ENCODE data around the gene TOMM5. TPM values are rescaled to one million over a fixed set of nuclear protein-coding genes. Genes with fewer than 3 reads are reported as not detected.

Gene TOMM5
- total RNA-seq, 4 donors from 2014 or later = 44.3 to 82.1 (median 76.0) TPM

- Histone ChIP-seq H3K4me1 (peaks cover 18% of the 10 kb centered on the region), H3K36me3 (no peaks in the 10 kb centered on the region), H3K27me3 (no peaks in the 10 kb centered on the region), H3K27ac (no peak overlapping the region), H3K4me3 (no peak overlapping the region), H3K9me3 (no peaks in the 10 kb centered on the region)
- no peak for DNase-seq (ENCODE audit: low spot score in 2 of 2)
- 60% methylated on average over 2 of the region's 2 CpGs for WGBS
- TF ChIP-seq CTCF (IDR thresholded peaks at IDR 0.05) = no peak
- no peak for TF ChIP-seq POLR2AphosphoS5 (IDR thresholded peaks at IDR 0.05)
These were observed 4.1 kb upstream of the TOMM5 start for GRCh38 chr9:37596504-37596903.

GRCh38 chr9:37593883-37594448, 1.6 kb upstream of the TOMM5 start:
- Histone ChIP-seq H3K36me3 (no peaks in the 10 kb centered on the region), H3K9me3 (no peaks in the 10 kb centered on the region), H3K27ac (no peak overlapping the region), H3K4me3 (no peak overlapping the region), H3K4me1 (peaks cover 36% of the 10 kb centered on the region), H3K27me3 (no peaks in the 10 kb centered on the region)
- no peak for DNase-seq (ENCODE audit: low spot score in 2 of 2)
- no peak for TF ChIP-seq POLR2A (IDR thresholded peaks at IDR 0.05)
- no peak for TF ChIP-seq EP300 (IDR thresholded peaks at IDR 0.05)
- TF ChIP-seq POLR2AphosphoS5 (IDR thresholded peaks at IDR 0.05) = no peak
- TF ChIP-seq CTCF (IDR thresholded peaks at IDR 0.05) = no peak
- WGBS = 75% methylated on average over 6 of the region's 6 CpGs

GRCh38 chr9:37587521-37587920, 4.9 kb downstream of the TOMM5 start:
- WGBS = 76% methylated on average over 4 of the region's 4 CpGs
- peaks cover 27% of the 10 kb centered on the region for H3K4me1 ChIP-seq
- H3K36me3 ChIP-seq = peaks cover 57% of the 10 kb centered on the region
- H3K4me3 ChIP-seq = no peak overlapping the region
- no peaks in the 10 kb centered on the region for H3K9me3 ChIP-seq
- no peaks in the 10 kb centered on the region for H3K27me3 ChIP-seq
- no peak for TF ChIP-seq EP300 (IDR thresholded peaks at IDR 0.05)
- no peak for TF ChIP-seq POLR2AphosphoS5 (IDR thresholded peaks at IDR 0.05)
- TF ChIP-seq POLR2A (IDR thresholded peaks at IDR 0.05) = no peak
- TF ChIP-seq CTCF (IDR thresholded peaks at IDR 0.05) = no peak
- no peak for DNase-seq (ENCODE audit: low spot score in 2 of 2)
- H3K27ac ChIP-seq = no peak overlapping the region

- Histone ChIP-seq H3K27ac (no peak overlapping the region), H3K9me3 (no peaks in the 10 kb centered on the region), H3K4me3 (no peak overlapping the region), H3K27me3 (no peaks in the 10 kb centered on the region), H3K36me3 (peaks cover 66% of the 10 kb centered on the region), H3K4me1 (peaks cover 4% of the 10 kb centered on the region)
- DNase-seq (ENCODE audit: low spot score in 2 of 2) = no peak
- 84% methylated on average over 3 of the region's 3 CpGs for WGBS
- TF ChIP-seq EP300 (IDR thresholded peaks at IDR 0.05) (no peak), POLR2A (IDR thresholded peaks at IDR 0.05) (no peak), CTCF (IDR thresholded peaks at IDR 0.05) (no peak), POLR2AphosphoS5 (IDR thresholded peaks at IDR 0.05) (no peak)
These were observed 8.8 kb downstream of the TOMM5 start for GRCh38 chr9:37583522-37584121.

GRCh38 chr9:37582548-37583157, 9.7 kb downstream of the TOMM5 start:
- Histone ChIP-seq H3K36me3 (peaks cover 57% of the 10 kb centered on the region), H3K4me3 (no peak overlapping the region), H3K27ac (no peak overlapping the region), H3K9me3 (no peaks in the 10 kb centered on the region), H3K27me3 (no peaks in the 10 kb centered on the region), H3K4me1 (peaks cover 4% of the 10 kb centered on the region)
- 61% methylated on average over 6 of the region's 6 CpGs for WGBS
- no peak for DNase-seq (ENCODE audit: low spot score in 2 of 2)
- TF ChIP-seq EP300 (IDR thresholded peaks at IDR 0.05) (no peak), POLR2AphosphoS5 (IDR thresholded peaks at IDR 0.05) (no peak), POLR2A (IDR thresholded peaks at IDR 0.05) (no peak), CTCF (IDR thresholded peaks at IDR 0.05) (peak; percentile 31 to 62)

Data from suprapubic skin (tissue), 4 donors.